Measurements from ENCODE around the gene FRMD4A.

GRCh38 chr10:14039968-14040668, 290.6 kb downstream of the FRMD4A start:
- TF ChIP-seq, protein P1, sequence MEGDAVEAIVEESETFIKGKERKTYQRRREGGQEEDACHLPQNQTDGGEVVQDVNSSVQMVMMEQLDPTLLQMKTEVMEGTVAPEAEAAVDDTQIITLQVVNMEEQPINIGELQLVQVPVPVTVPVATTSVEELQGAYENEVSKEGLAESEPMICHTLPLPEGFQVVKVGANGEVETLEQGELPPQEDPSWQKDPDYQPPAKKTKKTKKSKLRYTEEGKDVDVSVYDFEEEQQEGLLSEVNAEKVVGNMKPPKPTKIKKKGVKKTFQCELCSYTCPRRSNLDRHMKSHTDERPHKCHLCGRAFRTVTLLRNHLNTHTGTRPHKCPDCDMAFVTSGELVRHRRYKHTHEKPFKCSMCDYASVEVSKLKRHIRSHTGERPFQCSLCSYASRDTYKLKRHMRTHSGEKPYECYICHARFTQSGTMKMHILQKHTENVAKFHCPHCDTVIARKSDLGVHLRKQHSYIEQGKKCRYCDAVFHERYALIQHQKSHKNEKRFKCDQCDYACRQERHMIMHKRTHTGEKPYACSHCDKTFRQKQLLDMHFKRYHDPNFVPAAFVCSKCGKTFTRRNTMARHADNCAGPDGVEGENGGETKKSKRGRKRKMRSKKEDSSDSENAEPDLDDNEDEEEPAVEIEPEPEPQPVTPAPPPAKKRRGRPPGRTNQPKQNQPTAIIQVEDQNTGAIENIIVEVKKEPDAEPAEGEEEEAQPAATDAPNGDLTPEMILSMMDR (conservative IDR thresholded peaks at IDR 0.05; ENCODE audit: low read depth, low read length): no peak
- TF ChIP-seq EZH2 (IDR thresholded peaks at IDR 0.05; ENCODE audit: low read length, unreplicated experiment) (no peak), EZH2phosphoT487 (IDR thresholded peaks at IDR 0.05; ENCODE audit: borderline replicate concordance, low read length) (no peak)
